Body of pancreas (tissue), 4 donors: ENCODE data around the gene C6orf136.

Experiments used
- CTCF ChIP-seq, 7 experiments: fragments of 450-650 bp in 4 of 7; fragments of 200-600 bp in 3 of 7; sonication (generic) in 3 of 7; IDR thresholded peaks; one replicate each; pipeline ENCODE4 v1.5.1; 2016 to 2019; ENCODE audit warnings: antibody characterized with exemption in 7 of 7
- POLR2A ChIP-seq, 3 donors: fragments of 450-650 bp; IDR thresholded peaks; one replicate each; pipeline ENCODE4 v1.6.1; 2016; ENCODE audit warnings: antibody characterized with exemption in 3 of 3, mild to moderate bottlenecking in 2 of 3

GRCh38 chr6:30682143-30683117 is 35.5 kb downstream of the C6orf136 start:
- TF ChIP-seq CTCF (IDR thresholded peaks at IDR 0.05) (no peak), POLR2A (IDR thresholded peaks at IDR 0.05) (peak in 2 of 3 donors; percentile 42 to 52)
